K562 (cell line): ENCODE measurements around the gene SPATA20. TPM values are rescaled to one million over a fixed set of nuclear protein-coding genes. Genes with fewer than 3 reads are reported as not detected.

Source experiments
- BRCA1 ChIP-seq, 2 experiments: fragments of 450-650 bp in 1 of 2; sonication (generic) in 1 of 2; formaldehyde crosslinking in 1 of 2; IDR thresholded peaks; 2 replicates each; pipeline versions ENCODE4 v1.5.0 to v1.6.1; 2017 to 2020; ENCODE audit warnings: mild to moderate bottlenecking in 1 of 2, missing genetic modification reagents in 1 of 2
- CBFA2T2 ChIP-seq: fragments of 450-650 bp; conservative IDR thresholded peaks from 2 replicates; pipeline ENCODE4 v1.6.1; 2017; ENCODE audit warnings: mild to moderate bottlenecking
- CBX3 ChIP-seq, 2 experiments: IDR thresholded peaks; 1 replicate in 1 of 2; 2 replicates in 1 of 2; pipeline ENCODE4 v1.6.1; 2012; ENCODE audit warnings: inconsistent platforms in 2 of 2, low read length in 2 of 2, borderline replicate concordance in 1 of 2, control low read depth in 1 of 2
- CEBPG ChIP-seq, 3 experiments: fragments of 200-800 bp in 1 of 3; sonication (Bioruptor generic) in 1 of 3; sonication (generic) in 1 of 3; formaldehyde crosslinking in 1 of 3; IDR thresholded peaks in 2 of 3; conservative IDR thresholded peaks in 1 of 3; 2 replicates each; pipeline versions ENCODE4 v1.6.1 to v1.8.0; 2016 to 2022; ENCODE audit warnings: missing compliant biosample characterization in 2 of 3, missing genetic modification characterization in 2 of 3, mild to moderate bottlenecking in 1 of 3, missing genetic modification reagents in 1 of 3
- CUX1 ChIP-seq: fragments of 200-800 bp; sonication (Bioruptor generic); IDR thresholded peaks from 2 replicates; pipeline ENCODE4 v1.6.1; 2016; ENCODE audit warnings: missing genetic modification characterization, missing compliant biosample characterization
- JUND ChIP-seq, 2 experiments: IDR thresholded peaks; 2 replicates in 1 of 2; 3 replicates in 1 of 2; pipeline ENCODE4 v1.6.1; 2011; ENCODE audit warnings: borderline replicate concordance in 2 of 2, low read depth in 2 of 2, low read length in 2 of 2, improper control_type of control experiment in 1 of 2, missing biosample characterization in 1 of 2, missing genetic modification characterization in 1 of 2, missing genetic modification reagents in 1 of 2
- MYNN ChIP-seq, 2 experiments: sonication (generic); formaldehyde crosslinking in 1 of 2; IDR thresholded peaks; 2 replicates each; pipeline versions ENCODE4 v1.5.0 to v1.6.1; 2016 to 2020; ENCODE audit warnings: antibody characterized with exemption in 1 of 2, missing genetic modification reagents in 1 of 2
- NKRF ChIP-seq: fragments of 450-650 bp; IDR thresholded peaks from 2 replicates; pipeline ENCODE4 v1.6.1; 2016; ENCODE audit warnings: borderline replicate concordance
- SMC3 ChIP-seq: conservative IDR thresholded peaks from 2 replicates; pipeline ENCODE4 v1.6.1; 2011; ENCODE audit warnings: low read depth, low read length, improper control_type of control experiment; ENCODE audit not compliant: insufficient read depth
- SNIP1 ChIP-seq: fragments of 450-650 bp; IDR thresholded peaks from 2 replicates; pipeline ENCODE4 v1.7.1; 2017; ENCODE audit warnings: low read depth, mild to moderate bottlenecking
- TGIF2 ChIP-seq: sonication (generic); formaldehyde crosslinking; IDR thresholded peaks from 2 replicates; pipeline ENCODE4 v1.8.1; 2022; ENCODE audit warnings: mild to moderate bottlenecking, missing genetic modification reagents, moderate library complexity
- ZNF146 ChIP-seq: IDR thresholded peaks from one replicate; pipeline ENCODE4 v1.6.1; 2018; ENCODE audit warnings: missing compliant biosample characterization; ENCODE audit not compliant: unreplicated experiment
- ZNF639 ChIP-seq, 2 experiments: fragments of 200-800 bp in 1 of 2; sonication (Bioruptor generic) in 1 of 2; sonication (generic) in 1 of 2; formaldehyde crosslinking in 1 of 2; IDR thresholded peaks in 1 of 2; conservative IDR thresholded peaks in 1 of 2; 2 replicates each; pipeline versions ENCODE4 v1.5.0 to v1.6.1; 2016 to 2020; ENCODE audit warnings: missing compliant biosample characterization in 1 of 2, missing genetic modification characterization in 1 of 2, missing genetic modification reagents in 1 of 2
- polyA plus RNA-seq, 8 experiments: library from polyadenylated mRNA; depleted of rRNA in 4 of 8; stranded (reverse) in 5 of 8; unstranded in 3 of 8; fragments of >200 nt; fragmentation: Nextera tagmentation in 2 of 8; fragmentation: Illumina TruSeq in 1 of 8; extraction: Ambion mirVana in 2 of 8; extraction: Trizol in 1 of 8; gene quantifications; 2 replicates each; pipeline versions ENCODE4 v1.2.1 to v1.2.3, GENCODE V29; 2011 to 2014; ENCODE audit warnings: inconsistent platforms in 1 of 8, missing spikeins in 1 of 8
- total RNA-seq, 7 experiments: library from RNA; depleted of rRNA in 6 of 7; stranded (reverse); fragments of >200 nt in 6 of 7; fragmentation: Illumina TruSeq in 2 of 7; extraction: Trizol in 2 of 7; gene quantifications; 2 replicates each; pipeline versions ENCODE4 v1.2.1 to v1.2.3, GENCODE V29; 2011 to 2021; ENCODE audit warnings: low replicate concordance in 1 of 7

SPATA20 gene
- total and polyA plus RNA-seq, 9 of the 15 experiments (the other 6 are each of a cell fraction or from before 2014, with no cell fraction given), result 0.08 to 4.0 (median 1.5) TPM

GRCh38 chr17:50547035-50547735 is at the start of gene SPATA20 (continued):
- no peak for TF ChIP-seq ZNF639 (CRISPR knock-in tag; conservative IDR thresholded peaks at IDR 0.05 in 1 of 2, IDR thresholded peaks at IDR 0.05 in 1 of 2)
- TF ChIP-seq CUX1 (CRISPR knock-in tag), result no peak
- no peak for TF ChIP-seq CBX3 (IDR thresholded peaks at IDR 0.05; ENCODE audit: borderline replicate concordance in 1 of 2, low read length in 2 of 2)
- TF ChIP-seq MYNN (IDR thresholded peaks at IDR 0.05), result no peak
- no peak for TF ChIP-seq MYNN (CRISPR knock-in tag; IDR thresholded peaks at IDR 0.05)
- no peak for TF ChIP-seq TGIF2 (CRISPR knock-in tag)
- no peak for TF ChIP-seq CBFA2T2
- no peak for TF ChIP-seq BRCA1 (IDR thresholded peaks at IDR 0.05)
- TF ChIP-seq BRCA1 (CRISPR knock-in tag; IDR thresholded peaks at IDR 0.05), result no peak
- peak; percentile 92 for TF ChIP-seq SMC3
- no peak for TF ChIP-seq NKRF
- TF ChIP-seq ZNF146 (CRISPR knock-in tag), result no peak
- peak; percentile 36; the same call in 1 of the 2 replicates for TF ChIP-seq JUND (IDR thresholded peaks at IDR 0.05; ENCODE audit: borderline replicate concordance, low read depth, low read length)
- no peak; the same call in 2 of the 3 replicates for TF ChIP-seq JUND (tag; IDR thresholded peaks at IDR 0.05; ENCODE audit: borderline replicate concordance, low read depth, low read length)
- 0 out of 2 replicates have a peak, but pooled peaks have one; percentile 25 for TF ChIP-seq CEBPG (CRISPR knock-in tag; IDR thresholded peaks at IDR 0.05)
- no peak for TF ChIP-seq CEBPG (tag; conservative IDR thresholded peaks at IDR 0.05 in 1 of 2, IDR thresholded peaks at IDR 0.05 in 1 of 2)
- TF ChIP-seq SNIP1, result no peak
